Measurements from ENCODE around the gene PTPRR. TPM values are rescaled to one million over a fixed set of nuclear protein-coding genes. Genes with fewer than 3 reads are reported as not detected.

PTPRR gene
- polyA plus RNA-seq, result not detected

GRCh38 chr12:70920251-70920851 is at the start of gene PTPRR:
Gene PTPRR, minus strand, starts transcription at chr12:70920738. Its CDS starts 348 bp downstream, at chr12:70920390.
- Mint-ChIP-seq H3K27ac (no peak within 1 kb of the TSS), H3K36me3 (no peaks in the 10 kb centered on the region), H3K4me1 (peaks cover 0 to 1% (median 0%) of the 10 kb centered on the region in 3 donors), H3K27me3 (peaks cover 13% of the 10 kb centered on the region), H3K4me3 (no peak within 1 kb of the TSS), H3K9me3 (peaks cover 0 to 4% (median 3%) of the 10 kb centered on the region in 3 donors)

- Mint-ChIP-seq H3K4me1 (no peaks in the 10 kb centered on the region), H3K9me3 (peaks cover 0 to 2% (median 0%) of the 10 kb centered on the region in 3 donors), H3K36me3 (no peaks in the 10 kb centered on the region), H3K27me3 (no peaks in the 10 kb centered on the region), H3K27ac (no peak overlapping the region), H3K4me3 (no peak overlapping the region)
Measured at GRCh38 chr12:70966996-70967790, 46.7 kb upstream of the PTPRR start.

- Mint-ChIP-seq H3K4me1 (no peaks in the 10 kb centered on the region), H3K36me3 (no peaks in the 10 kb centered on the region), H3K27ac (no peak overlapping the region), H3K27me3 (no peaks in the 10 kb centered on the region), H3K9me3 (peaks cover 0 to 2% (median 0%) of the 10 kb centered on the region in 3 donors), H3K4me3 (no peak overlapping the region)
Measured at GRCh38 chr12:70966046-70966445, 45.5 kb upstream of the PTPRR start.

GRCh38 chr12:70964867-70965510 is 44.5 kb upstream of the PTPRR start:
- Mint-ChIP-seq H3K36me3 (no peaks in the 10 kb centered on the region), H3K27me3 (no peaks in the 10 kb centered on the region), H3K4me1 (no peaks in the 10 kb centered on the region), H3K27ac (no peak overlapping the region), H3K9me3 (peaks cover 0 to 2% (median 0%) of the 10 kb centered on the region in 3 donors), H3K4me3 (no peak overlapping the region)

GRCh38 chr12:70963081-70963660 is 42.6 kb upstream of the PTPRR start:
- peaks cover 0 to 3% (median 0%) of the 10 kb centered on the region in 3 donors for H3K9me3 Mint-ChIP-seq
- H3K4me1 Mint-ChIP-seq, result no peaks in the 10 kb centered on the region
- no peaks in the 10 kb centered on the region for H3K36me3 Mint-ChIP-seq
- no peak overlapping the region for H3K4me3 Mint-ChIP-seq
- no peak overlapping the region for H3K27ac Mint-ChIP-seq
- no peaks in the 10 kb centered on the region for H3K27me3 Mint-ChIP-seq

- Mint-ChIP-seq H3K27ac (no peak overlapping the region), H3K27me3 (no peaks in the 10 kb centered on the region), H3K4me3 (no peak overlapping the region), H3K4me1 (no peaks in the 10 kb centered on the region), H3K36me3 (peaks cover 2% of the 10 kb centered on the region), H3K9me3 (peaks cover 0 to 3% (median 0%) of the 10 kb centered on the region in 3 donors)
Measured at GRCh38 chr12:70962226-70962794, 41.8 kb upstream of the PTPRR start.

GRCh38 chr12:70960484-70960883 is 39.9 kb upstream of the PTPRR start:
- Mint-ChIP-seq H3K27ac (no peak overlapping the region), H3K4me3 (no peak overlapping the region), H3K9me3 (peaks cover 0 to 4% (median 0%) of the 10 kb centered on the region in 3 donors), H3K27me3 (no peaks in the 10 kb centered on the region), H3K36me3 (peaks cover 2% of the 10 kb centered on the region), H3K4me1 (no peaks in the 10 kb centered on the region)

GRCh38 chr12:70955415-70955814 is 34.9 kb upstream of the PTPRR start:
- Mint-ChIP-seq H3K9me3 (peaks cover 0 to 4% (median 3%) of the 10 kb centered on the region in 3 donors), H3K27me3 (no peaks in the 10 kb centered on the region), H3K4me1 (no peaks in the 10 kb centered on the region)

GRCh38 chr12:70950451-70950850 is 29.9 kb upstream of the PTPRR start:
- Mint-ChIP-seq H3K27me3 (no peaks in the 10 kb centered on the region), H3K9me3 (peaks cover 0 to 3% (median 2%) of the 10 kb centered on the region in 3 donors), H3K4me1 (no peaks in the 10 kb centered on the region), H3K36me3 (no peaks in the 10 kb centered on the region), H3K4me3 (no peak overlapping the region), H3K27ac (no peak overlapping the region)

More at GRCh38 chr12:70955415-70955814, 34.9 kb upstream of the PTPRR start:
- Mint-ChIP-seq H3K27ac (no peak overlapping the region), H3K4me3 (no peak overlapping the region), H3K36me3 (peaks cover 2% of the 10 kb centered on the region)

- Mint-ChIP-seq H3K4me3 (no peak overlapping the region), H3K9me3 (peaks cover 2 to 10% (median 4%) of the 10 kb centered on the region in 3 donors), H3K4me1 (no peaks in the 10 kb centered on the region), H3K36me3 (peaks cover 2% of the 10 kb centered on the region), H3K27ac (no peak overlapping the region), H3K27me3 (no peaks in the 10 kb centered on the region)
Measured at GRCh38 chr12:70948976-70949336, 28.4 kb upstream of the PTPRR start.

- H3K9me3 Mint-ChIP-seq, result peaks cover 2 to 10% (median 4%) of the 10 kb centered on the region in 3 donors
- H3K27ac Mint-ChIP-seq, result no peak overlapping the region
- peaks cover 2% of the 10 kb centered on the region for H3K36me3 Mint-ChIP-seq
- peak overlapping the region in 1 of 4 donors; percentile 12 for H3K4me3 Mint-ChIP-seq
- no peaks in the 10 kb centered on the region for H3K27me3 Mint-ChIP-seq
- H3K4me1 Mint-ChIP-seq, result no peaks in the 10 kb centered on the region
Measured at GRCh38 chr12:70948236-70948975, 27.9 kb upstream of the PTPRR start.

GRCh38 chr12:70936203-70936813 is 15.8 kb upstream of the PTPRR start:
- no peak overlapping the region for H3K4me3 Mint-ChIP-seq
- peaks cover 0 to 5% (median 0%) of the 10 kb centered on the region in 3 donors for H3K9me3 Mint-ChIP-seq
- H3K36me3 Mint-ChIP-seq, result no peaks in the 10 kb centered on the region
- H3K27me3 Mint-ChIP-seq, result peaks cover 2% of the 10 kb centered on the region
- no peaks in the 10 kb centered on the region for H3K4me1 Mint-ChIP-seq
- H3K27ac Mint-ChIP-seq, result peak overlapping the region in 1 of 3 donors; percentile 76

- no peak overlapping the region for H3K4me3 Mint-ChIP-seq
- no peaks in the 10 kb centered on the region for H3K36me3 Mint-ChIP-seq
- peaks cover 0 to 5% (median 0%) of the 10 kb centered on the region in 3 donors for H3K9me3 Mint-ChIP-seq
- no peaks in the 10 kb centered on the region for H3K4me1 Mint-ChIP-seq
- H3K27me3 Mint-ChIP-seq, result peaks cover 2% of the 10 kb centered on the region
- peak overlapping the region in 1 of 3 donors; percentile 13 for H3K27ac Mint-ChIP-seq
Measured at GRCh38 chr12:70933133-70933532, 12.6 kb upstream of the PTPRR start.

- no peak overlapping the region for H3K4me3 Mint-ChIP-seq
- H3K27ac Mint-ChIP-seq, result no peak overlapping the region
- no peaks in the 10 kb centered on the region for H3K36me3 Mint-ChIP-seq
- H3K27me3 Mint-ChIP-seq, result no peaks in the 10 kb centered on the region
- H3K4me1 Mint-ChIP-seq, result no peaks in the 10 kb centered on the region
- H3K9me3 Mint-ChIP-seq, result peaks cover 0 to under 1% (median 0%) of the 10 kb centered on the region in 3 donors
Measured at GRCh38 chr12:70929029-70929428, 8.5 kb upstream of the PTPRR start.

All from IgD-negative memory B cell (primary cell).